HG03565 (cell line): Measurements from ENCODE around the gene CPEB4.

Source experiments
- ATAC-seq: cut with Tn5 transposase; IDR thresholded peaks from one replicate; pipeline ENCODE4 v1.9.1; 2021; ENCODE audit warnings: mild to moderate bottlenecking, moderate library complexity; ENCODE audit not compliant: unreplicated experiment

CPEB4 gene

DNA sequence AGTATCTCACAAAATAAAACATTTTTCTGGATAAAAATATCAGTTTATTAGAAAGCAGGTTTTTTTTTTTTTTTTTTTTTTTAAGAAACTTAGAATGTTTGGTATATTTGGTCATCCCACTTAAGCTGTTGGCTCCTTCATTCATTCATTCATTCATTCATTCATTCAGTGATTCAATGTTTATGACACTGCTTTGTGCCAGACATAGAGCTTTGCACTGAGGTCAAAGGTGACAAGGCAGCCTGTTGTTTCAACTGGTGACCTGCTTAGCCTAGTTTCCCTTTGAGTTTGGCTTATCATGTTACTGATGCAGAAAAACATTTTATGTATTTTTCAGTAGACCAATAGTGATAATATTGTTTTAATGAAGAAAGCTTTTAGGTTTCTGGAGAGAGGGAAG is 23.5 kb downstream of the CPEB4 start:
- ATAC-seq = no peak

DNA sequence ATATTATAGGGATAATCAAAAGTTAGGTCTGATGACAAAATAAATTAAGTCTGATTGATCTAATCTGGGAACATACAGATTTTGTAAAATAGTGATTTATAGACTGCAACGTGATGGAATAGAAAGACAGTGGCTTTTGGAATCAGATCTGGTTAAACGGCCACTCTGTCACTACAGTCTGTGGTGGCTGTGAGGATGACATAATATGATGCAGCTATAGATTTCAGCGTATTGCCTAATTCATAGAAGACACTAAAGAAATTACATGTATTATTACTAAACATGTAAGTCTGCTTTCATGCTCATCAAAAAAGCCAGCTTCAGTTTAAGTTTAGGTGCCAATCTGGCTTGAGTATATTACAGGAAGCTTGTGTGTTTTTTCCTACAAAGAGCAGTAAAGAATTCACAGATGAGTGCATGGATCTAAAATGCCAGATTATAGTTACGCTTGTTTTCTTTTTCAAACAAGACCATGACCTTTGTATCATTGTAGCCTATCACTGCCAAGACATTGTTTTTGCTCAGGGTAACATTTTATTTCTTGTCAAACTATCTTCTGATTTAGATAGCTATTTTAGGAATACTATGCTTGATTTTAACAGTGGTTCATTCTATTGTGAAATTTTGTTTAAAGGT is 25.7 kb downstream of the CPEB4 start:
- ATAC-seq = no peak

DNA sequence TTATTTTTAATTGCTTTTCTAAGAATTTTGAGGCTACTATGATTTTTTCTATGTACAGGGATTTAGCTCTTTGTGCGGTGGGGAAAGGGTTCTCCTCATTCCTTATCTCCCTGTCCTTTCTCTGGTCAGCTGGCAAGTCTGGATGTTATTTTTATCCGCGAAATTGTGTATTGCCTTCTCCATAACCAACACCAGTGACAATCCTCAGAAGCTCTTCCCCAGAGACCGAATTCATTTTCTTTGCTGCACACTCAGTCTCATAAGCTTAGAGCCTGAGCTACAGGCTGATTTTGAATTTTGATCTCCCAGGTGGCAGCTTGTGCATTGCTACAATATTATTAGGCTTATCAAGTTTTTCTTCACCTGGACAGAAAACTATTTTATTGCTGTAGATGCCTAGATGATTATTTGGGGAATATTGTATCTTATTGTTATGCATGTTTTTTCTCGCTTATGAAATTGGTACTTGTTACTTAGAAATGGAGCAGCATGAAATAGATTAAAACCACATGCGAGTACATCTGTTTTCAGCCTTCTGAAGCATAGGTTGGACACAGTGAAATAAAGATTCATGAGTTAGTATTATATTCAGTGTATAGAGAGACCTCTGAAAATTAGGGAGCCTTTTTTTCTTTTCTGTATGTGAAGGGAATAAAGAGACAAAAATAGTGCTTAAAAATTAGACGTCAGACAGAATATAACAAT is 27.3 kb downstream of the CPEB4 start:
- no peak for ATAC-seq

DNA sequence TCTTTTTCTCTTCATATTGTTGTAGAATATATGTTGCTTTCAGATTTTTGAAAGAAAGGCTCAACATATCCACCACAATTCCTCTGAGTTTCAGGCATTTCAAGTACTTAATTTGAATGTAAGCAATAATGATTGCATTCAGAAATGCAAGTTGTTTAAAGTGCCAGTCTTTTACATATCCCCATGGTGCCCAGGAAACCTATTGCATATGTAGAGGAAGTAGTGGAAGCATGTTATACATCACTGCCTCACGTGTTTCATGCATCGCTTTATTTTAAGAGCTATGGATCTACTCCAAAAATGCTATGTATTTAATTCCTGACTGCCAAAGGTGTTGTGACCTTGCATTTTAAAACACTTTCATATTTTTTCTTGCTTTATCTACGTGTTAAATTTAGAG is 28.1 kb downstream of the CPEB4 start:
- ATAC-seq = no peak

DNA sequence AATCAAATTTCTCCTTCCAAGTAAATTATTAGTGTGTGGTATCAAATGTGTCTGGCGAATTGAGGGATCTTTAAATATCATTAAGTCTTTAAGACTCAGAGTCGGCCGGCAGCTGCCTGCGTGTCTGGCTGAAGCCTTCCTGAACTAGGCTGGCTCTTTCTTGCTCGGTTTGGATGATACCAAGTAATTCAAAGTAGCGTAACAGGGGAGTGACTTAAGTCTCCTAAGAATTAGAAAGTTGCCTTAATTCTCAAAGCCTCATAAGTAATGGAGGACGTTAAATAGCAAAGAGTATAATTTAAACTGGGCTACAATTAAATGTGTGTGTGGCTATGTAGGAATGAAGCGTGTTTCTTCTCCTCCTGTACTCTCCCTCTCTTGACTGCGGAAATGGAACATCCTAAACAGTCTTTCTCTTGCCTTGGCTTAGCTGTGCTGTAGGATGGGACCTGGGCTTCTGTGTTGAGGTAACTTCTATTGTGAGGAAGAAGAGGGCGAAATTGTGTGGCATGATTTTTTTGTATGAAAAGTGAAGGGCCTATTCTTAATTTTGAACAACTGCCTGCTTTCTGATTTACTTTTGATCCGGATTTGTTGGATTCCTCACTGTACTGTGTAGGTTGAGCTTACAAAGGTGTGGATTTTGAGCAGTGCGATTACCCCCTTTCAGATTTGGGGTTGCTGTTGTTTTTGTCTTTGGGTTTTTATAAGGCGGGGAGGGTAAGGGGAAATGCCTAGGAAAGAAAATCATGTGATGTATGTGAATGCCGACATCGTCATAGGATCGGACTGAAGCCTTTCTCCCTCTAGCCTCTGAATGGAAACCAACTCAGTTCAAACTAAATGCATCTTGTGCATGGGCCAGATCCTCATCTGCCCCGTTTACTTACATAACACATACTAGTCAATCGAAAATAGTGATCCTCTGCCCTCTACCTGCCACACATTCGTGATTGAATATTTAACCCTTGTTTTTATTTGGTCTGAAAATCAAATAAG is 29.9 kb downstream of the CPEB4 start:
- peak; percentile 79 for ATAC-seq

DNA sequence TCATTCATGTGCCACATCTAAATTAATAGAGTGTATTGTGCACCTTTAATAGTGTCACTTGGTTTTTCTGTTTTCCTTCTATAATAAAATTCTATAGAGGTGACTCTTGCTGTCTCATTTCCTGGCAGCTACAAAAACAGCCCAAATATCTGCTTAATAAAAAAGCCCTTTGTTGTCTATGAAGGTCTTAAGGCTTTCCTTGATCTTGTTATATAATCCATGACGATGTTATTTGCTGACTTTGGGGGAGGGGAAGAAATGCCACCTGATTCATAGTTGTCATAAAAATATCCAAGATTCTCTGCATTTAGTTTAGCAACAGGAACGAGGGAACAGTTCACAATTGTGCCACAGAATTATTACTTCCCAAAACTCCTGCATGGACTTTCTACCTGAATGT is 31.3 kb downstream of the CPEB4 start:
- ATAC-seq = no peak

DNA sequence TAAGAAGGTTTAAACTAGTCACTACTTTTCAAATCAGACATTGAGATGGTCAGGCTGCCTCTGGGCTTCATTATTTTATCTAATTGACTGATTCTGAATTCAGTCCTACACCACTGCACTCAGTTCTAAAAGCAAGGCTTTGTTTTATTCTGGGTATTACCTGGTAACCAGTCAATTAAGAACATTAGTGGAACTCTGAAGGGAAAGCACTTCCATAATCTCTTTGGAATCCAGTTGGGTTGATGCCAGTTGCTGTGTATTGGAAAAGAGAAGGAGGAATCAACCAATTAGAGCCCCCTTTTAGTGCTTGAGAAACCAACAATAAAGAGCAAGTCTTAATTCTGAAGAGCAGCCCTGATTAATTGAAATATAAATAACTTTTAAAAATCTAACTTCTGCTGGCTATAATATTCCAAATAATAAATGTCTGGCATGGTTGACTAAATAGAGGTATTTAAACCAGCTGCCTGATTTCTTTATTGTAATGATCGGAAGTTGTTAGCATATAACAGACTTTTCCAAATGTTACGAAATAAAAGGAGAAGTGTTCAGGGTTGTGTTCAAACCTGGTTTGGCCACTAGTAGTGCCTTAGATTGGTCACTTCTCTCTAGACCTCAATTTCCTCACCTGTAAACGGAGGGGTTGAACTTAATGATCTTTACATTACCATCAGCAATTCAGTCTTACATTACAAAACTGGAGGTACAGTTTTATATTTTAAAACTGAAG is 32.0 kb downstream of the CPEB4 start:
- ATAC-seq = no peak

DNA sequence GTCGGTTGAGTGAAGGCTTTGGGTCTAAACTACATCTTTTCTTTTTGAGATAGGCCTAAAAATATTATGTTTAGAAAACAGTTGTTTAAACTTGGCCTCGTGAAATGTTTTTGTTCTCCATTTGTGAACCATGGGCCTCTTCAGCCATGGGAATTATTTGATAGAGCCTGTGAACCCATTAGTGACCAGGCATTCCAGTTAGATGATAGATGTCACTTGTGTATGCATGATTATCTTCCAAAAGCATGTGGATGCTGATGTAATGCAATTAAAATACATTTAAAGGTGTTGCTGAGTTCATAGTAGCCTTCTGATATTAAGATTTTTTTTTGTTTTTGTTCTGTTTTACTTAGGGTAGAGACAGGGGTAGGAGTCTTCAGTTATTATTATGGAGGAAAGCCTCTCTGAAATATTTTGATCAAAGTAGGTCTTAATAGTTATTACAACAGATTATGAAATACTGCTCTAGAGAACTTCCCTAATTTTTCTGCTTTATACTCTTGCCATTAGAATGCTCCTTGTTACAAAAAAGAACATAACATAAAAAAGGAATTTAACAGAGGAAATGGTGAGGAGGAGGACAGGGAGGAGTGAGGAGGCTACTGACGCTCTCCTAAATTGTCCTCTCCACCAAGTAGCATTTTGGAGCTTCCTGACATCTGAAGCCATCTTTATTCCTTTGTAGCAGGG is 32.9 kb downstream of the CPEB4 start:
- ATAC-seq = no peak

DNA sequence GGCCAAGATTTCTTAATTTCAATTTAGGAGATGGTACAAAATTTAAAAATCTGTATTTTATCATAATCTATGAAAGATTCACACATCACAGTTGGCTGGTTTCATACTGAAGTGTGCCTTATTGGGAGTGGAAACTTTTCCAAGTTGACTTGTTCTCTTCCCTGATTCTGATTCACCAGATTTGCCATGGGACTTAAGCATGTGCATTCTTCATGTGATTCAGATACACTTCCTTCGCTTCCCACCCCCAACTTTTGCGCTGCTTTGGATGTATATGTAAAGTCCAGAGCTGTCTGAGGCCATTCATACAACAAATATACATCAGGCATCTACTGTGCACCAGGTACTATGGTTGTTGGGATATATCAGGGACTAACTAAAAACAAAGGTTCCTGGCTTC is 34.4 kb downstream of the CPEB4 start:
- ATAC-seq = no peak

DNA sequence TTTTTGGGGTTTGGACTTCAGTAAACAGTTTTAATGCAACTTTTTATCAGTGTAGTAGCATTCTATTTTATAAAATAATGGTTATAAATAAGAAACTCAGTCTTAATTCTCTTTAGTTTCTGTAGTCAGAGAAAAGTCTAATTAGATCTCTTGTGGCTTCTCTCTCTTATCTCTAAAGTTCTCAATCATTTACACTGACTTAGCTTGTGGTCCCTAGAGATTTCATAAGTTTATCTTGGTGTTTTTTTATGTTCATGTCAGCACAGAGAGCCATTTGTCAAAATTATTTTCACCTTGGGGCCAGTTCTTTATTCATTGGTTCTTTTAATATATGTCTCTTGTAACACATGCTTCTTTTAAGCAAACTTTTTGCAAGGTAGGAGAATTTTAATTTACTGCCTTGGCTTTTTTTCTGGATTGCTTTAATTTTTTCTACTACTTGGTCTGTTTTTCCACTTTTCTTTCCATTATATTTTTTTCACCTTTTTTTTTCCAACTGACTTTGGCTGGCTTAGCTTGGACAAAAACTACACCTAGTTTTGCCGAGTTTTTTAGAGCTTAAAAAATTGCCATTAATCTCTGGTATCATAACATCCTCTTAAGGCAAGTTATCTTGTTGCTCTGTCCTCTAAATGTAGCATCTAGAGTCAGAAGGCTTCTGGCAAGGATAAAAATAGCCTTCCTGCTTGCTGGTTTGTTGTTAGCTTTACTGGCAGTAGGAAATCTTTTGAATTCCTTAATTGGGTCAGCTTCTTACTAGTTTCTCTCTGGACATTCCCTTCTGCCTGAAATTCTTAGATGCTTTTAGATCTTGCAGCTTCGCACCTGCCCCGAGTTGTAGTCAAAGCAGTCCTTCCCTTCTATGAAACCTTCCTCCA is 35.3 kb downstream of the CPEB4 start:
- ATAC-seq = no peak

DNA sequence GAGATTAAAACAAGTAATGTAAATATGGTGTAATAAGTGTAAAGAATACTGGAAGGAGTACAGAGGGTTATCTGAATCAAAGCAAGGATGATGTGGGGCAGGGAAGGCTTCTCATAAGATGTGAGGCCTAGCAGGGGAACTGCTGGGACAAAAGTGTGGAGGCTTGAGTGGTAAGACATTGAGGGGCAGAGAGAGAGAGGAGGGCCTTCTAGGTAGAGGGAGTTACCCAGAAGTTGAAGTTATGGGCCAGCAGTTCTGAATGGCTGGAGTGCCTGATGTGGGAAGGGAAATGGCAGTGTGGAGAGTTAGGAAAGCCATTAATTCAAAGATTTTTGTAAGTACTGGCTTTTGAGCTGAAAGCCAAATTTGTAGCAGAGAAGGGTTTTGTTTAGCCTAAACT is 36.8 kb downstream of the CPEB4 start:
- ATAC-seq = no peak

DNA sequence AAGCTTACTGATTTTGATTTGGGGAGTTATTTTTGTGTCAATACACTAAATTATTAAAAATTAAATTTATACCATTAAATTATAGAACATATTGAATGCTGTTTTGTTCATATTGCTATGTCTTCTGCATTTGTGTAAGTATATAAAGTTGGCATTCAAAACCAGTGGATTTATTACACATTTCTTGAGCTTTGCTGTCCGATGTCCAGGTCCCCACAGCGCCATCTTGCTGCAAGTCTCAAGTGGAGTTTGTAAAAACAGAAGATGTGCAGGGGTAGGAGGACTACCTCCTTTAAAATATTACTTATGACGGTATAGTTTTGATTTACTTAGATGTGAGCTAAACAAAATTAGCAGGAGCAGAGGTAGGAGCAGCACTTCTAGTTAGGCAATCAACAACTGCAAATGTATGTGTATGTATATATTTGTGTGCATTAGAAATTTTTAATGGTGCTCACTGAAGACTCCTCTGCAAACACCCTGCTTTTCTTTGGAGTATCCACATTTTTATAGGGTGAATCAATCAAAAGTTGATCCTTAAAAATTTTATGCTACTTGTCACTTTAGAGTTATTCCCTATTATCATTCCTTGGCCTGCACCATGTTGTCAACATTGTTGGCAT is 37.4 kb downstream of the CPEB4 start:
- no peak for ATAC-seq

DNA sequence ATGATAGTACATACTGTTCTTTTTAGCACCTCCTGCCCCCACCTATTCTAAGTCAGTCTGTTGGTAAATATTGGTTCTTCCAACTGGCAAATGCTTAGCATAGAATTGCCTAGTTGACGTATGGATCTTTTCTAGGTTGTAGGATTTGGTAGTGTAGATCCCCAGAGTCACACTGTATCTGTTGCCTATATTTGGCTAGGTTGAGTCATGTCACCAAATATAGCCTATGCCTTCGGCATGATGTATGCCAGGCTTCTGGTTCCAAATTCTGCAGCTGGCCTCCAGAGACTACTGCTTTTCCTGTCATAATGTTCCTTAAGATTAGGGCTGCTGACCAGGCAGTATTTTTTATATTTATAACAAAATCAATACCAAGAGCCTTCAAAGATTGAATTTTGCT is 38.2 kb downstream of the CPEB4 start:
- ATAC-seq = no peak

DNA sequence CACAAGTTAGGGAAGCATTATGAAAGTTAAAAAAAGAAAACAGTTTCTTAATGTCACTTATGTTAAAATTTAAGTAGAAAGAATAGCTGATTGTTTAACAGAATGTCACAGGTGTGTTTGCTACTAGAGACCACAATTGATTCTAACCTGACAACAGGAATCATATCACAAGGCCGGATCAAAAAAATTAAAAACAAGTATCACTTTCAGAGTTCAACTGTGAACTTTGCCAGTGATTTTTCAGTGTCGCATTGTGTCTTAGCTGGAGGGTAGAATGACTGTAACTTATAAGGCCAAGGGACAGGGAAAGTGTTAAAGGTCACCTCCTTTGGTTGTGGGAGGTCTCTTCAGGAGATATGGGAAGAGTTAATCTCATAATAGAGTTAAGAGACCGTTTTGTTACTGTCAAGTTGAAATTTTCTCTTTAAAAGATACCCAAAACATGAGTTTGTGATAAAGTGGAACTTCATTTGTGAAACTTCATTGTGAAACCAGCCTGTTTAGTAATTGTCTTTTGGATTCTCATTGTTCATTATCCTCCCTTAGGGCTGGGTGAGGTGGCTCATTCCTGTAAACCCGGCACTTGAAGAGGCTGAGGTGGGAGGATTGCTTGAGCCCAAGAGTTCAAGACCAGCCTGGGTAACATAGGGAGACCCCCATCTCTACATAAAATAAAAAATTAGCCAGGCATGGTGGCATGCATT is 40.9 kb downstream of the CPEB4 start:
- no peak for ATAC-seq

DNA sequence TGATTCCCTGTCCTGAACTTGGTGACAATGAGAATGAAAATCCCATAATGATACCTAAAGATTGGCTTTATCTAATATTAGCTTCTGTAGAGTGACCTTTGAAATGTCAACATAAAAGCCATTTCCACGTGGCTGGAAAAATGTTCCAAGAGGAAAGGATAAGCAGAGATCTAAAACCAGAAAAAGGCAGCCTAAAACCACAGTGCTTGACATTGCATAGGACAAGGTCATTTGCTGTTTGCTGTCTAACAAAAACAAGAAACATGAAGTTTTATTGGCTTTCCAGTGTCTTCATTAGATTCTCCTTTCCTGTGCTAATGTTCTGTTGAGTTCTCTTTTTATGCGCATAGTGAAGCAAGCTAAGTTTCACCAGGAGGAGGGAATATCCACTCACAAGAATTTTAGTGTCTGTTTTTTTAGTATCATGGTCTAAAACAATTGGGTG is 44.6 kb downstream of the CPEB4 start:
- ATAC-seq = no peak

DNA sequence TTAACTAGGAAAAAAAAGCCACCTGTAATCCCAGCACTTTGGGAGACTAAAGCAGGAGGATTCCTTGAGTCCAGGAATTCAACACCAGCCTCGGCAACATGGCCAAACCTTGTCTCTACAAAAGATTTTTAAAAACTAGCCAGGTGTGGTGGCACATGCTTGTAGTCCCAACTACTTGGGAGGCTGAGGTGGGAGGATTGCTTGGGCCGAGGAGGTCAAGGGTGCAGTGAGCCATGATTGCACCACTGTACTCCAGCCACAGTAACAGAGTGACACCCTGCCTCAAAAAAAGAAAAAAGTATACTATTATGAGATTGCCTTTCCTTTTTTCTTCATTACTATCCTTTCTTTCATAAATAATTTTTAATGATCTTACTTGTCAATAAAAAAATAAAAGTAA is 45.8 kb downstream of the CPEB4 start:
- no peak for ATAC-seq

DNA sequence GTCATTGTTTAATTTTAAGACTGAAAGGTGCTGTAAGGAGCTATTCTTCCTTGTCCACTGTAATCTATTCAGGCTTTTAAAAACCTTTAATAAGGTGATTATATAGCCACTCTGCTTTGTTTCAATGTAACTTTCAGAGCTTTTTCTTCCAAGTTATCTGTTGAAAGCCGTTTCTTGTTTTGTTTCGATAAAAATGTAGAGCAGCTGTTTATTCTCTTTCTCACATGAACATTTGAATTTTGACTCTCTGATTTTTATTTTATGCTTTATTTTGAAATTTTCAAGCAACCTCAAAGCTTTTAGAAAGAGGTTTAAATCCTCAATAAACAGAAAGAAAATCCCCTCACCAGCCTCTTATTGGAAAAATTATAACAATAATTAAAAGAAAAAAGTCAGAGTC is 47.2 kb downstream of the CPEB4 start:
- no peak for ATAC-seq

DNA sequence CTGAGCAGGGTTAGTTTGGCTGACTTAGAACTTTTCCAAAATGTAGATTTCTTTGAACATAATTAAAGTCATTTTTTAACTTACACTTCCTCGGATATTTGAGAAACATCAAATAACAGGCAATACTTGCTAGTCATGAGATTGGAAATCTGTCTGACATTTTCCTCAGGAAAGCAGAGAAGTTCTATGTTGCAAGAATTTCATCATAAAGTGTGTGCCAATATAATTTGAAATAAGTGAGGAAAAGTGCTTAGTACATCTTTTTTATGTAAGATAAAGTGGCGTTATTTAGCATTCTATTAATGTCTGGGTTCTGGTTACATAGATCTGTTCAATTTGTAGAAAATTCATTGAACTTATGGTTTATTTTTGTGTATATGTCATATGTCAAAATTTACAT is 52.1 kb downstream of the CPEB4 start:
- no peak for ATAC-seq
